ENCODE measurements around the gene GLS.

The GLS gene

DNA sequence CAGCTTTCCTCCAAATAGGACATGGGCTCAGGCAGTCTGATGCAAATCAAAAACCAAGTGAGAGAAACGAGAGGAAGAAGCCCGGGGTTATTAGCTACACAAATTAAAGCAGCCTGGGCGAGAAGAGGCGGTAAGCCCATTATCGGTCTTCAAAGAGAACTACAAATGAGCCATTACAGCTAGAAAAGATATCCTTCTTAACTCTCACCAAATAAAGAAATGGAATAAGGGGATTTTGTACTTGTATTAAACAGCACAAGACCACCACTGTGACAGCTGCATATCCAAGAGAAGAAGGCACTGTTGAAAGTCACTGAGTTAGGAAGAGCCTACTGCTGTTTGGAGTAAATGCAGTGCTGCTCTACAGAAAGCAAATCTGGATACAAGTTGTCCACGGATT is 100.7 kb downstream of the GLS start:
- TF ChIP-seq, protein P1, sequence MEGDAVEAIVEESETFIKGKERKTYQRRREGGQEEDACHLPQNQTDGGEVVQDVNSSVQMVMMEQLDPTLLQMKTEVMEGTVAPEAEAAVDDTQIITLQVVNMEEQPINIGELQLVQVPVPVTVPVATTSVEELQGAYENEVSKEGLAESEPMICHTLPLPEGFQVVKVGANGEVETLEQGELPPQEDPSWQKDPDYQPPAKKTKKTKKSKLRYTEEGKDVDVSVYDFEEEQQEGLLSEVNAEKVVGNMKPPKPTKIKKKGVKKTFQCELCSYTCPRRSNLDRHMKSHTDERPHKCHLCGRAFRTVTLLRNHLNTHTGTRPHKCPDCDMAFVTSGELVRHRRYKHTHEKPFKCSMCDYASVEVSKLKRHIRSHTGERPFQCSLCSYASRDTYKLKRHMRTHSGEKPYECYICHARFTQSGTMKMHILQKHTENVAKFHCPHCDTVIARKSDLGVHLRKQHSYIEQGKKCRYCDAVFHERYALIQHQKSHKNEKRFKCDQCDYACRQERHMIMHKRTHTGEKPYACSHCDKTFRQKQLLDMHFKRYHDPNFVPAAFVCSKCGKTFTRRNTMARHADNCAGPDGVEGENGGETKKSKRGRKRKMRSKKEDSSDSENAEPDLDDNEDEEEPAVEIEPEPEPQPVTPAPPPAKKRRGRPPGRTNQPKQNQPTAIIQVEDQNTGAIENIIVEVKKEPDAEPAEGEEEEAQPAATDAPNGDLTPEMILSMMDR (IDR thresholded peaks at IDR 0.05; ENCODE audit: insufficient read depth, low read depth, low read length, missing control alignments), result no peak
- DNase-seq (ENCODE audit: low read depth), result no peak
- H3K4me3 ChIP-seq (ENCODE audit: low read depth, low read length), result no peak overlapping the region

DNA sequence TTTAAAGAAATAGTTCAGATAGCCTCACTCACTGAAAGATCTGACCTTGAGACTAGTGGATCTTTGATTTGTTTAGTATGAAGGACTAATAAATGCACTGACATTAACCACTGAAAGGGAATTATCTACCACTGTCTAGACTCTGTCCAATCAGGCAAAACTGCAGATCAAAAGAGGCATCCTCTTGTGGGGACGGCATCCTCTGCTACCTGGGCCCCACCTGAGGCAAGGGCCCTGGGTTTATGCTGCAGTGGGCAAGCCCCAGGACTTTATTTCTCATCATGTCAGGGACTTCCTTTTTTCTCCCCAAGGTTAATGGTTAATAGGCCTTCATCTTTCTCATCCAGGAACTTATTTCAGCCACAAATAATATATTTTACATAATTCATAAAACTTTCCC is 101.1 kb downstream of the GLS start:
- no peak overlapping the region for H3K4me3 ChIP-seq (ENCODE audit: low read depth, low read length)
- no peak for DNase-seq (ENCODE audit: low read depth)
- TF ChIP-seq, protein P1 (IDR thresholded peaks at IDR 0.05; ENCODE audit: insufficient read depth, low read depth, low read length, missing control alignments), result no peak

DNA sequence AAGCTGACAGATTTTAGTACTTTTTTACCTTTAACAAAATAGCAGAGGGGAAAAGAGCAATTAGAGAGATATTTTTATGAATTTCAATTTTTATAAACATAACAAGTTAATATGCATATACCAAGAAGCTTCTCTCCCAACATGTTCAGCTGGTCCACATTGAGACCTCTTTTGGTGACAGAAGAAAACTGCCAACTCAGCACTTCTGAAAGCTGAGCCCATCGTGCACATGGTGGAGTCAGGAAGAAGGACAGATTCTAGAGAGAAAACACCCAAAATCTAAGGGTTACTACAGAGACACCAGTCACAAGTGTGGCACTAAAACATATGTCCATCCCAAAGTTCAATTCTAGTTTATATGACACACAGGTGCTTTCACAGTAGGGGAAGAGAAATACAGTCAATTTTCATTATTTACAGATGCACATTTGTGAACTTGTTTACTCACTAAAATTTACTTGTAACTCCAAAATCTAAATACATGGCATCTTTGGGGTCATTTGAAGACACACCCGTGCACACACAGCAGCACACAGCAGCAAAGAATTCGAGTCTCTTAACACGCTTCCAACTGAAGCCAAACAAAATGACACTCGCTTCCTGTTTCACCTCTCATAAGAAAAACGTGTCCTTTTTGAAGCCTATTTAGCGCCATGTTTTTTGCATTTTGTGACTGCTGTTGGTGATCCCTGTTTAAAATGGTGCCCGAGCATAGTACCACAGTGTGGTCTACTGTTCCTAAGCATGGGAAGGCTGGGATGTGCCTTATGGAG is 101.8 kb downstream of the GLS start:
- TF ChIP-seq, protein P1 (IDR thresholded peaks at IDR 0.05; ENCODE audit: insufficient read depth, low read depth, low read length, missing control alignments), result no peak
- H3K4me3 ChIP-seq (ENCODE audit: low read depth, low read length), result no peak overlapping the region
- DNase-seq (ENCODE audit: low read depth), result no peak

DNA sequence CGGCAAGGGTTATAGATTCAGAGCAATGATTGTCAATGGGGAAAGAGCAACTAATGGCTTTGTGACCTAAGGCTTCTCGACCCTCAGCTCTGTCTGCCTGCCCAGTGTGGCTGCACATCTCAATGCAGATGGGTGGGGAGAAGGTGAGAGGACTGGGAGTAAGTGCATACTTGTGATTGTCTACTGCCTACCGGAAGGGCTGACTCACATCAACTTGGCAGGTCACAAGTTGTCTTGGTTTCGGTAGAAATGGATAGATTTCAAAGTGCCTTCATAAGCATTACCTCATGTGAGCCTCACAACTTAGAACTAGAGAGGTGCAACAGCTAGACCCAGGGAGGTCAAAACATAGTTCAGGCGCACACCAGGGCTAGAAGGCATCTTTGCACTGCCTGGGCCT is 104.0 kb downstream of the GLS start:
- DNase-seq (ENCODE audit: low read depth), result no peak
- TF ChIP-seq, protein P1 (IDR thresholded peaks at IDR 0.05; ENCODE audit: insufficient read depth, low read depth, low read length, missing control alignments), result no peak
- no peak overlapping the region for H3K4me3 ChIP-seq (ENCODE audit: low read depth, low read length)

DNA sequence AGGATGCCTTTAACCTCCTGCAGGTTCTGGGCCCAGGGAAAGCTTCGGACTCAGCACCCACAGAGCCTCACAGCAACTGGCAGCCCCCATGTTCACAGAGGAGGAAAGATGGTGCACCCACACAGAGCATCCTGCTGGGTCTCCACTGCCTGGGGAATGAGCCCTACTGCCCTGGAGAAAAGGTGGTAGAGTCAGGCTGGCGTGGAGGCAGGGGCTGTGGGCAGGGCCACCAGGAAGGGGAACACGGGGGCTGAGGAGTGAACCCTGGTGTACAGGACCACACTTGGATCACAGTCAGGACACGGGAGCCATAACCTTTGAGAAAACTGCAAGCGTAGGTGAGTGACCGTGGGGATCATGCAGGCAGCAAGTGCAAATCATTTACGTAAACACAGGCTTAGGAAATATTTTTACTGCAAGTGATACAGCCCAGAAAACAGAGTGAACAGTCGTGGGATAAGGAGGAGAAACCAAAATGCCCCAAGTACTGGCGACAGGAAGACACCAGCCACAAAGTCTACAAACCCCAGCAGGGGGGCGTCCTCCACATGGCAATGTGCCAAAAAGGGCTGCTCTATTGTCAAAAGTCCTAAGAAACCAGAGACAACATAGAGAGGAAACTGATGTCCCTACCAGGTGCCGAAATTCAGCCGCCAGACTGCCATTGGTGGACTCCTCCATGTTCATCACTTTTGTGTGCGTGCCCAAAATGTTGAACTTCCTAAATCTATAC is 105.8 kb downstream of the GLS start:
- DNase-seq (ENCODE audit: low read depth), result no peak
- TF ChIP-seq, protein P1 (IDR thresholded peaks at IDR 0.05; ENCODE audit: insufficient read depth, low read depth, low read length, missing control alignments), result no peak
- H3K4me3 ChIP-seq (ENCODE audit: low read depth, low read length), result no peak overlapping the region

DNA sequence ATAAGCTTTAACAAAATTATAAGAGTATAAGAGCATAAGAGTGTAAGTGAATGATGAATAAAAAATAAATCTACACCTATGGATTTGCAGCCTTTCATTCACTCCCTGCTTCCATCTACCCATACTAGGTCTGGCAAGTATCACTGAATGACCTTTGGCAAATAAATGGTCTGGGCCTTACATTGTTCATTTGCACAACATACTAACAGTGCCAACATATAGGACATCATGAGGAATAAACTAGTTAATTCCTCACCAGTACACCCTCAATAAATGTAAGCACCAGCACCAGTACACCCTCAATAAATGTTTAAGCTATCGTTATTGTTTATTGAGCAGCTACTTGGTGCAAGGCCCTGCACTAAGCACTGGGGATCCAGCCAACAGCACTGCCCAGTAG is 106.5 kb downstream of the GLS start:
- TF ChIP-seq, protein P1 (IDR thresholded peaks at IDR 0.05; ENCODE audit: insufficient read depth, low read depth, low read length, missing control alignments), result no peak
- no peak overlapping the region for H3K4me3 ChIP-seq (ENCODE audit: low read depth, low read length)
- DNase-seq (ENCODE audit: low read depth), result no peak

All from GM12865 (cell line).